ENCODE results near the gene STX10. TPM values are rescaled to one million over a fixed set of nuclear protein-coding genes. Genes with fewer than 3 reads are reported as not detected.

STX10 gene
- total and polyA plus RNA-seq, 9 of the 15 experiments (the other 6 are each of a cell fraction or from before 2014, with no cell fraction given) = 0.51 to 66.3 (median 31.0) TPM

DNA sequence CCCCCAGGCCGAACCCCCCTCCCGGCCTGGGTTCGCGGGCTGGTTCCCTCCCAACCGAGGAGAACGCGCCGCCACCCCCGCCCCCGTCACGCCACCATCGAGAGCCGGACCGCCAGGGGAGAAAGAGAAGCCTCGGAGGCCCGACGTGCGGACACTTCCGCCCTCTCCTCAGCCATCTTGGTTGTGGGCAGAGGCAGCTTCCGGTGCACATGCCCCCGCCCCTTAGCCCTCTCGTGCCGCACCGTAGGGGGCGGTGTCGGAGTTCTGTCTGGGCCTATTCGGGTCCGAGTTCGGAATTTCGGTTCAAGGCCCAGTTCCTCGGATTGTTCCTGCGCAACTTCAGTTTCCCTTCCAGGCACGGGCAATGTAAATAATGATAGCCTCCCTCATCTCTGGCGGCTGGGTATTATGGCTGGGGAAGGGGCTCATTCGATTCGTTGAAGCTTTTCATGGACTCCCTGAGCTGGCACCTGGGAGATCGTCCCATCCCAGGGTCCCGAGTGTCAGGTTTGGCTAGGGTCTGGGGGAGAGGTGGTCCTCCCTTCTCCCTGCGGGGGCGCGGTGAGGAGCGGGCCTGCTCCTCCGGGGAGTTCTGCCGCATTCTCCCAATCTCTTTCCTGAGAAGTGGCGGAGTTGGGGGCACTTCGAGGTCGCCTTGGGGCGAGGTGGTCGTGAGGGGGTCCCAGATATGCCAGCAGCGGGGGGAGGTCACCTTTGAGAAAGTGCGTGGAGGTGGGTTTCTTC is at the start of gene STX10, which contains the start of gene IER2 (continued):
- TF ChIP-seq TGIF2 (CRISPR knock-in tag; IDR thresholded peaks at IDR 0.05) (no peak), ZBTB2 (IDR thresholded peaks at IDR 0.05) (0 out of 2 replicates have a peak, but pooled peaks have one; percentile 37), DDX20 (tag; IDR thresholded peaks at IDR 0.05; ENCODE audit: low read depth) (no peak), CBX3 (IDR thresholded peaks at IDR 0.05; ENCODE audit: borderline replicate concordance in 1 of 2, low read length in 2 of 2) (peak in 1 of 2 experiments; percentile 70; a peak in 1 of 3 replicates), ZNF644 (tag; IDR thresholded peaks at IDR 0.05; ENCODE audit: low read depth) (no peak), MBD2 (IDR thresholded peaks at IDR 0.05; ENCODE audit: borderline replicate concordance, low read depth) (peak; percentile 78), MXD1 (CRISPR knock-in tag; IDR thresholded peaks at IDR 0.05; ENCODE audit: borderline replicate concordance, poor library complexity, severe bottlenecking) (no peak), ATF1 (CRISPR knock-in tag; IDR thresholded peaks at IDR 0.05) (no peak), ATF1 (tag; IDR thresholded peaks at IDR 0.05) (peak; percentile 83), CEBPB (tag; IDR thresholded peaks at IDR 0.05) (no peak), ZBTB1 (CRISPR knock-in tag; IDR thresholded peaks at IDR 0.05; ENCODE audit: borderline replicate concordance, low read depth) (0 out of 2 replicates have a peak, but pooled peaks have one; percentile 9), RAD21 (CRISPR knock-in tag; conservative IDR thresholded peaks at IDR 0.05 in 1 of 2, IDR thresholded peaks at IDR 0.05 in 1 of 2) (peak; percentile 24 to 46; a peak in 3 of 4 replicates), TEAD2 (tag; IDR thresholded peaks at IDR 0.05) (no peak), FOXO4 (CRISPR knock-in tag; IDR thresholded peaks at IDR 0.05) (no peak), TEAD4 (IDR thresholded peaks at IDR 0.05; ENCODE audit: low read length) (peak; percentile 56), TEAD4 (CRISPR knock-in tag; IDR thresholded peaks at IDR 0.05; ENCODE audit: borderline replicate concordance) (no peak), HDGF (IDR thresholded peaks at IDR 0.05) (no peak), CHD2 (IDR thresholded peaks at IDR 0.05; ENCODE audit: low read depth, low read length) (peak; percentile 36; the same call in 1 of the 2 replicates), NONO (IDR thresholded peaks at IDR 0.05; ENCODE audit: low read depth in 2 of 2, low read length in 1 of 2) (no peak), ELF2 (CRISPR knock-in tag; IDR thresholded peaks at IDR 0.05) (peak; percentile 94), RBFOX2 (IDR thresholded peaks at IDR 0.05; ENCODE audit: low read depth, low read length) (peak; percentile 83), GABPB1 (CRISPR knock-in tag; IDR thresholded peaks at IDR 0.05) (peak; percentile 98), RFX7 (CRISPR knock-in tag; IDR thresholded peaks at IDR 0.05) (no peak), CAMTA2 (CRISPR knock-in tag; conservative IDR thresholded peaks at IDR 0.05) (no peak), ZNF586 (CRISPR knock-in tag; conservative IDR thresholded peaks at IDR 0.05) (no peak)

All from K562 (cell line).